ENCODE measurements around the gene SF3B3. TPM values are rescaled to one million over a fixed set of nuclear protein-coding genes. Genes with fewer than 3 reads are reported as not detected.
A peak's percentile ranks its signal among the peaks of the same experiment; 100 is the strongest.

Gene SF3B3
- total and polyA plus RNA-seq, 7 donors = 23.8 to 98.5 (median 58.1) TPM

DNA sequence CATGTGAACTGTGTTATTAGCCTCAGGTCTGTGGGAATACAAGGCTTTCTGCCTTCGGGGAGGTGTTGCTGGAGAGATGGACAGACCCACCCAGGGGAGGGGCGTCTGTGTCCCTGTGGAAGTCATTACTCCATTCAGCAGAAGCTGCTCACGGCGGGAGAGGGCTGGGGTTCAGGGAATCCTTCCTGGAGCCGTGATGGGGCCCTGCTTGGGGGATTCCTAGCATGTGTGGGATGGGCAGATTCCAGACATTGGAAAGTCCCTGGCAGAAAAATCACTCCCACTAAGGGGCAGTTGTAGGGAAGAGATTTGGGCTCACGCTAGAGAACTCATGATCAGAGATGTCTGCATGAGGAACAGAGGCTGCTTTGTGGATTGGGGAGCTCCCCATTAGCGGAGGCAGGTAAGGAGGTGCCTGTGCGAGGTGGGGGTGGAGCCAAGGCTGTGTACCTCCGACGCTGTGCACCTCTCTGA, 66.4 kb downstream of the SF3B3 start:
- peaks cover 0 to 54% (median 44%) of the 10 kb centered on the region in 4 donors for H3K4me1 ChIP-seq
- H3K9me3 ChIP-seq = no peaks in the 10 kb centered on the region

GRCh38 chr16:70590722-70591415, 67.3 kb downstream of the SF3B3 start:
- 69 to 71% methylated on average over 18 of the region's 18 CpGs for WGBS, 2 donors
- Histone ChIP-seq H3K9me3 (no peaks in the 10 kb centered on the region), H3K36me3 (no peaks in the 10 kb centered on the region), H3K27ac (peak overlapping the region; percentile 61 to 68 (median 62)), H3K4me3 (no peak overlapping the region), H3K27me3 (no peaks in the 10 kb centered on the region), H3K4me1 (peaks cover 0 to 54% (median 44%) of the 10 kb centered on the region in 4 donors)
- TF ChIP-seq POLR2AphosphoS5 (IDR thresholded peaks at IDR 0.05) (no peak), POLR2A (IDR thresholded peaks at IDR 0.05) (no peak), EP300 (IDR thresholded peaks at IDR 0.05) (no peak)
- TF ChIP-seq, protein P1, sequence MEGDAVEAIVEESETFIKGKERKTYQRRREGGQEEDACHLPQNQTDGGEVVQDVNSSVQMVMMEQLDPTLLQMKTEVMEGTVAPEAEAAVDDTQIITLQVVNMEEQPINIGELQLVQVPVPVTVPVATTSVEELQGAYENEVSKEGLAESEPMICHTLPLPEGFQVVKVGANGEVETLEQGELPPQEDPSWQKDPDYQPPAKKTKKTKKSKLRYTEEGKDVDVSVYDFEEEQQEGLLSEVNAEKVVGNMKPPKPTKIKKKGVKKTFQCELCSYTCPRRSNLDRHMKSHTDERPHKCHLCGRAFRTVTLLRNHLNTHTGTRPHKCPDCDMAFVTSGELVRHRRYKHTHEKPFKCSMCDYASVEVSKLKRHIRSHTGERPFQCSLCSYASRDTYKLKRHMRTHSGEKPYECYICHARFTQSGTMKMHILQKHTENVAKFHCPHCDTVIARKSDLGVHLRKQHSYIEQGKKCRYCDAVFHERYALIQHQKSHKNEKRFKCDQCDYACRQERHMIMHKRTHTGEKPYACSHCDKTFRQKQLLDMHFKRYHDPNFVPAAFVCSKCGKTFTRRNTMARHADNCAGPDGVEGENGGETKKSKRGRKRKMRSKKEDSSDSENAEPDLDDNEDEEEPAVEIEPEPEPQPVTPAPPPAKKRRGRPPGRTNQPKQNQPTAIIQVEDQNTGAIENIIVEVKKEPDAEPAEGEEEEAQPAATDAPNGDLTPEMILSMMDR (IDR thresholded peaks at IDR 0.05) = no peak
- DNase-seq = no peak
- intact Hi-C loops (cut with DNase I) = no loop called here

More for the DNA sequence above, 66.4 kb downstream of the SF3B3 start:
- Histone ChIP-seq H3K4me3 (no peak overlapping the region), H3K27ac (peak overlapping the region; percentile 61 to 68 (median 62)), H3K27me3 (no peaks in the 10 kb centered on the region), H3K36me3 (no peaks in the 10 kb centered on the region)
- TF ChIP-seq POLR2AphosphoS5 (IDR thresholded peaks at IDR 0.05) (peak in 1 of 4 donors; percentile 4), EP300 (IDR thresholded peaks at IDR 0.05) (no peak), POLR2A (IDR thresholded peaks at IDR 0.05) (no peak)
- TF ChIP-seq, protein P1 (IDR thresholded peaks at IDR 0.05) = no peak
- intact Hi-C loops (cut with DNase I) = no loop called here
- DNase-seq = peak; percentile 77
- WGBS, 2 donors = 18 to 38% methylated on average over 10 of the region's 10 CpGs

DNA sequence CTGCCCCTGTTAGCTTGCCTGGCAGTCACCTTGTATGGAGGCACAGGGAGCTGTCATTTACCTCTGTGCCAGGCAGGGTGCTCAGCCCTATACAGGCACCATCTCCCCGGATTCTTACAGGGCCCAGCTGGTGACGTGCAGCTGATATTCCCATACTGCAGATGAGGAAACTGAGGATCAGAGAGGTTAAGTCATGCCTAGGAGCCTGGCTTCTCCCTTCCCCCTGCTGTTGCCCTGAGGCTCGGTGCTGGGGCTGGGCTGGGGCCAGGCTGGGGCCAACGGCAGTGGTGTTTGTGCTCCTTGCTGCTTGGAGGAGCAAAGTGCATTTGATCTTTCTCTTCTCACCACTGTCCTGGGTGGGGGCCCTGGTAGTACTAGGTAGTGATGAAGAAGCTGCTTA, 68.0 kb downstream of the SF3B3 start:
- H3K27ac ChIP-seq = peak overlapping the region; percentile 55 to 68 (median 62)
- intact Hi-C loops (cut with DNase I) = no loop called here
- H3K27me3 ChIP-seq = no peaks in the 10 kb centered on the region
- 48 to 75% methylated on average over 4 of the region's 4 CpGs for WGBS, 2 donors
- no peak for DNase-seq
- H3K9me3 ChIP-seq = no peaks in the 10 kb centered on the region
- H3K4me3 ChIP-seq = no peak overlapping the region
- H3K36me3 ChIP-seq = no peaks in the 10 kb centered on the region
- H3K4me1 ChIP-seq = peaks cover 0 to 54% (median 44%) of the 10 kb centered on the region in 4 donors
- TF ChIP-seq, protein P1 (IDR thresholded peaks at IDR 0.05) = no peak
- TF ChIP-seq EP300 (IDR thresholded peaks at IDR 0.05) (no peak), POLR2A (IDR thresholded peaks at IDR 0.05) (no peak), POLR2AphosphoS5 (IDR thresholded peaks at IDR 0.05) (no peak)

DNA sequence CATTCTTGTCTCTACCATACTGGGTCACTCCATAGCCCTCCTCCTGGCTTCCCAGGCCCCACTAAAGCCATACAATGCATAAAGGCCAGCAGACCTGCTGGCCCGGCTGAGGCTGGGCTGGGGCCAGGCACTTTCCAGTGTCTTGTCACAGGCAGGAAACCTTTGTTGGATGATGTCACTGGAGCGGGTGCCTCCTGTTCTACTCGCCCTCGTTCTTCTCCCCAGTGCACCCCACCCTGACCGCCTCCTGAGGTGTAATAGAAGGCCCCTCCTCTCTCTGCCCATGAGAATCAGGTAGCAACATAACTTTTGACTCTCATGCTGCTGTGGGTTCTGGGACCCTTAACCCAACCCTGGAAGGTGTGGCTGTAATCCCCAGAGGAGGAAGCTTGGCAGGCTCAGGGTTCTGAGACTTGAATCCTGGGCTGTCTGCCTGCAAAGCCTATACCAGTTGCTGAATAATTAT, 68.5 kb downstream of the SF3B3 start:
- intact Hi-C loops (cut with DNase I) = no loop called here
- 19 to 55% methylated on average over 5 of the region's 5 CpGs for WGBS, 2 donors
- Histone ChIP-seq H3K36me3 (no peaks in the 10 kb centered on the region), H3K4me1 (peaks cover 0 to 54% (median 44%) of the 10 kb centered on the region in 4 donors), H3K4me3 (no peak overlapping the region), H3K9me3 (no peaks in the 10 kb centered on the region), H3K27me3 (no peaks in the 10 kb centered on the region), H3K27ac (peak overlapping the region; percentile 55 to 68 (median 62))
- DNase-seq = peak; percentile 77
- no peak for TF ChIP-seq POLR2A (IDR thresholded peaks at IDR 0.05)
- peak in 1 of 4 donors; percentile 21 for TF ChIP-seq POLR2AphosphoS5 (IDR thresholded peaks at IDR 0.05)

- no peak overlapping the region for H3K27ac ChIP-seq
These were observed 69.9 kb downstream of the SF3B3 start for GRCh38 chr16:70593544-70593943.

More at GRCh38 chr16:70593544-70593943, 69.9 kb downstream of the SF3B3 start:
- H3K4me3 ChIP-seq = no peak overlapping the region
- no peaks in the 10 kb centered on the region for H3K36me3 ChIP-seq
- no peak for DNase-seq
- H3K27me3 ChIP-seq = no peaks in the 10 kb centered on the region
- intact Hi-C loops (cut with DNase I) = no loop called here
- no peak for TF ChIP-seq POLR2A (IDR thresholded peaks at IDR 0.05)
- TF ChIP-seq EP300 (IDR thresholded peaks at IDR 0.05) = no peak
- TF ChIP-seq POLR2AphosphoS5 (IDR thresholded peaks at IDR 0.05) = no peak
- TF ChIP-seq, protein P1 (IDR thresholded peaks at IDR 0.05) = no peak
- WGBS, 2 donors = 95 to 96% methylated on average over 1 of the region's 1 CpG
- H3K4me1 ChIP-seq = peaks cover 0 to 48% (median 38%) of the 10 kb centered on the region in 4 donors
- H3K9me3 ChIP-seq = no peaks in the 10 kb centered on the region
